ENCODE results near the gene NPSR1.
"Not testable (repeated sequence)": the region's sequence is repeated elsewhere in the genome, so short reads cannot be mapped to it uniquely, and the experiment has no call there.

Gene NPSR1, protein sequence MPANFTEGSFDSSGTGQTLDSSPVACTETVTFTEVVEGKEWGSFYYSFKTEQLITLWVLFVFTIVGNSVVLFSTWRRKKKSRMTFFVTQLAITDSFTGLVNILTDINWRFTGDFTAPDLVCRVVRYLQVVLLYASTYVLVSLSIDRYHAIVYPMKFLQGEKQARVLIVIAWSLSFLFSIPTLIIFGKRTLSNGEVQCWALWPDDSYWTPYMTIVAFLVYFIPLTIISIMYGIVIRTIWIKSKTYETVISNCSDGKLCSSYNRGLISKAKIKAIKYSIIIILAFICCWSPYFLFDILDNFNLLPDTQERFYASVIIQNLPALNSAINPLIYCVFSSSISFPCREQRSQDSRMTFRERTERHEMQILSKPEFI

DNA sequence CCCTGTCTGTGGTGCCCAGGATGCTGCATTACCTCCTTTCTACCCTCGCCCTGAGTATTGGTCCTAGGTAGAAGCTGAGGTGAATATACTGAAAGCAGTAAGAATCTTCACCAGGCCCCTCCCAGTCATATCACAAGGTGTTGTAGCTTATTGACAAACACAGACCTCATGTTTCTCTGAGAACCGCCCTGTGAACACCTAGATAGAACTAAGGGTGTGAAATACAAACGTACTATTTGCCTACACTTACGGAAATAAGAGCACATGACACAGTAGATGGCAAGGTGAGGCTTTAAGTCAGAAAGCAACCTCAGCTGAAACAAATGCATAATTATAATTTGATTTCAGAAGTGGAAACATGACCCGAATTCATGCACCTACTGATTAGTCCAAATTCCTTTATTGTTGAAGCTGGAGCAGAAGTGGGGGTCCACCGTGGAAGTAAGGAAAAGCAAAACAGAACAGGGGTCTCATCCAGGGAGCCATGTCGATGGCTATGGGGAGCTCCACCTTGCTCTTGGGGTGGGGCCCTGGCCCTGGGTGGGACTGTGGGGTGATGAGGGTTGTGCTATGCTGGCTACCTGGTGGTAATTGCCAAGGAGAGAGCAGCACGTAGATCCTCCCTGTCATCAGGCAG, at the start of gene NPSR1:
Gene NPSR1, plus strand, starts transcription at position 587 of the 637 bp plus-strand sequence. CDS start 195 bp downstream, outside the sequence.
- no peak for DNase-seq

DNA sequence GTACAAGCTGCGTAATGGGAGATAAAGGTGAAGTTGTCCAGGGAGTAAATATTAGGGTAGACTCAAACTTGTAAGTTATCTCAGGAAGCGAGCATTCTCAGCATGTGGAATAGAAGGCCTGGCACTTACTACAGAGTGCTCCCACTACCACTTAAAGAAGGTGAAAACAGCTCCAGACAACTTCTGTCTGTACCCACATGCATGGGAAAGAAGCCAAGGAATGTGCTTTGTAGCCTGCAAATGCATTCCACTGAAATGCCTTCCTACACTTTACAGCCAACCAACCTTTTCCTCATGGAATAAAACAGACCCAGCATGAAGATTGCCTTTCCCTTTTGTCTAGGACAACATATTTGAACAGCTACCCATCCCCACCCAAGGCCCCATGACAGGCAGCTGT, 45.4 kb upstream of the NPSR1 start:
- no peak for DNase-seq

DNA sequence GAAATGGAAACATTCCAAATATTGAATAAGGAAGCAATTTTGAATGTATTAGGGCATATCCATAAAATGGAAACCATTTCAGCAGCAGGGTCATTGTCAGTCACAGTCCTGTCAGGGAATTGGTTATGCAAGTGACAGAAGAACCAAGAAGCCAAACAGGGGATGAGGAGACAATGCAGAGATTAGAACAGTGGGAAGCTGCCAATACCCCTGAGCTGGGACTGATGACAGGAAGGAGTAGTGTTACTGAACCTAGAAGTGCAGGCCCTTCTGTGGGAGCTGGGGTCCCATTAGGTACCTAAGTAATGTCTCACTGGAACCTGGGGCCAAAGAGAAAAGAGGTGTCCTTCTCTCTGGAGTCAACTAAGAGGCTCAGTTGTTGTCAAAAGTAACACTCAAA, 37.6 kb upstream of the NPSR1 start:
- DNase-seq = no peak

DNA sequence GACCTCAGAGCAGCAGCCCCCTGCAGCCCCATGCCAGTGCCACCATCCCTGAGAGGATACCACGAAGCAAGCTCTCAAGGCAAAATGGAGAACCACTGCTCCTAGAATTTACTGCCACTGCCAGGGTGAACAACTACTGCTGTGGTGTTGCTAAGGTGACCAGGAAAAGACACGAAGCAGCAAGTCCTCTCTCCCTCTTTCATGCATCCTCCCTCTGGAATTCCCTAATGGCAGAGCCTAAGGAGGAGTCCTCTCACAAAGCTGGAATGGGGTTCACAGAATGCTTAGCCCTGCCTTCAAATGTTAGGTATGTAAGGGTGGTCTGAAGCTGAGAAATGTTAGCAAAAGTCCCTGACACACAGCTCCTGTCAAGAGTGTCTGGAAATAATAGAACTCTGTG, 35.8 kb upstream of the NPSR1 start:
- no peak for DNase-seq

DNA sequence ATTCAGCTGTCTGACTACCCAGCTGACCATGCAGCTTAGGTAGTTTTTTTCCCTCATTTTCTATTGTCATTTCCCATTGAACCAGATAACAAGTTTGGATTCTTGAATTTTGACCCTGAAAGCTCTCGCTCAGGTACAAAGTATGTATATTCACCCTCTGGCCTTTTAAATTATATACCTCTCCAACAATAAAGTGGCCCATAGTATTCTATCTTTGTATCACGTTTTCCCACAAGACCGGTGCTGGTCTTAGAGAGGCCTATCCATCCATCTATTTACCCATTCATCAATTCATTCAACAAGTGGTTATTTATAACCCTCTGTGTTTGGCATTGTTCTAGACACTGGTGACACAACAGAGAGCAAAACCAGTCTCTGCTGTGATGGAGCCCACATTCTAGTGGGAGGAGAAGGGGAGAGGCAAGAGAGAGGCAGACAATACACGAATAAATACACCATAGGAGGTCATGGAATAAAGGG, 35.2 kb upstream of the NPSR1 start:
- DNase-seq = no peak

DNA sequence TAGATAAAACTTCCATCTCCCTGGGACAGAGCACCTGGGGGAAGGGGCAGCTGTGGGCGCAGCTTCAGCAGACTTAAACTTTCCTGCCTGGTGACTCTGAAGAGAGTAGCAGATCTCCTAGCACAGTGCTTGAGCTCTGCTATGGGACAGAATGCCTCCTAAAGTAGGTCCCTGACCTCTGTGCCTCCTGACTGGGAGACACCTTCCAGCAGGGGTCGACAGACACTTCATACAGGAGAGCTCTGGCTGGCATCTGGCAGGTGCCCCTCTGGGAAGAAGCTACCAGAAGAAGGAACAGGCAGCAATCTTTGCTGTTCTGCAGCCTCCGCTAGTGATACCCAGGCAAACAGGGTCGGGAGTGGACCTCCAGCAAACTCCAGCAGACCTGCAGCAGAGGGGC, 29.4 kb upstream of the NPSR1 start:
- not testable (repeated sequence) for DNase-seq

DNA sequence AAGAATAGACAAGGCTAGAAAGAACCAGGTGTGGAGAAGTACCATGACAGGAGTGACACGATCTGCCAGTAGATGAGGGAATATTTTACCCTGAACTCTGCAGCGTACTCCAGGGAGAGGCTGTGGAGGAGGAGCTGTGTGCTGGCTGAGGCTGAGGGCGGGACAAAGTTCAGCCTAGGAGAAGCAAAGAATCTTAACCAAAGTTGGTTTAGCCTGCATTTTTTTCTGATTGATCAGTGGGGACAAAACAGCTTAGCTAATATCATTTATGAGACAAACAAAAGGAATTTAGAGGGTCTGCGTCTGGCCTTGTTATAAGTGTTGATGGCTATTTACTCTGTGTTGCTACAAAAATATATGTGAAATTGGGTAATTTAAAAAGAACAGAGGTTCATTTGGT, 5.2 kb upstream of the NPSR1 start:
- no peak for DNase-seq

DNA sequence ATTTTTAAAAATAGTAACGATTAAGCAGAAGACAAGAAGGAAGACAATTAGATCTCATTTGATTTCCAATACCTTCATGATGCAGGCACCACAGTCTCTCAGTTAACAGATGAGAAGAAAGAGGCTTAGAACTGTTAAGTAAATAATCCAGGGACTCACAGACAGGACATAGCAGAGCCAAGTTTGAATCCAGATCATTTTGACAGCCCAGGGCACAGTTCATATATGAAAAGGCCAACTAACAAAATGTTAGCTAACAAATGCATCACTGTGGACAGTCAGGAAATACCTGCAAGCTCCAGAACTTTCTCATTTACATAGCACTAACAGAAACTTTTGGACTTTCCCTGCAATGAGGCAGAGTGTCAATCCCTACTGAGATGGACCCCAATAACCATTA, 4.2 kb upstream of the NPSR1 start:
- DNase-seq = no peak

DNA sequence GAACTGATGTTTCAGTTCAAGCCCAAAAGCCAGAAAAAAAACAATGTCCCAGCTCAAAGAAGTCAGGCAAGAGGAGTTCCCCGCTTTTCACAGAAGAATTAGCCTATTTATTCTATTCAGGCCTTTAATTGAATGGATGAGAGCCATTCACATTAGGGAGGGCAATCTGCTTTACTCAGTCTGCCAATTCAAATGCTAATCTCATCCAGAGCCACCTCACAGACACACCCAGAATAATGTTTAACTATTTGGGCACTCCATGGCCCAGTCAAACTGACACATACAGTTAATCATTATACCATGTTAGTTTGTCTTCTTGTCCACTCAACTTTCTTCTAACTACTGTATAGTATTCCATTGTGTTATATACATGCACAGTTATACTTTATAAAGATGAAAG, 2.6 kb upstream of the NPSR1 start:
- DNase-seq = no peak

DNA sequence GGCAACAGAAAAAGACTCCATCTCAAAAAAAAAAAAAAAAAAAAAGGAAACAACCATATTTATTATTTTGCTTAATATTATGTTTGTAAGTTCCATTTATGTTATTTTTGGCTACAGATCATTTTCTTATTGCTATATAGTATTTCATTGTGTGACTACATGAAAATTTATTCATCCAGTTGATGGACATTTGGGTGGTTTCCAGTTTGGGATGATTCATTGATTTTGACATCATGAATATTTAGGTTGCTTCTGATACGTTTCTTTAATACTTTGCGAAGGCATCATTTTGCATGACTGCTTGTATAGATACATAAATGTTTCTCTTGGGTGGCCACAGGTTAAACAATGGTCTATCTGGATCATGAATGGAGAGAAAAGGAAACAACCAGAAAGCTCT, 2.0 kb upstream of the NPSR1 start:
- no peak for DNase-seq

DNA sequence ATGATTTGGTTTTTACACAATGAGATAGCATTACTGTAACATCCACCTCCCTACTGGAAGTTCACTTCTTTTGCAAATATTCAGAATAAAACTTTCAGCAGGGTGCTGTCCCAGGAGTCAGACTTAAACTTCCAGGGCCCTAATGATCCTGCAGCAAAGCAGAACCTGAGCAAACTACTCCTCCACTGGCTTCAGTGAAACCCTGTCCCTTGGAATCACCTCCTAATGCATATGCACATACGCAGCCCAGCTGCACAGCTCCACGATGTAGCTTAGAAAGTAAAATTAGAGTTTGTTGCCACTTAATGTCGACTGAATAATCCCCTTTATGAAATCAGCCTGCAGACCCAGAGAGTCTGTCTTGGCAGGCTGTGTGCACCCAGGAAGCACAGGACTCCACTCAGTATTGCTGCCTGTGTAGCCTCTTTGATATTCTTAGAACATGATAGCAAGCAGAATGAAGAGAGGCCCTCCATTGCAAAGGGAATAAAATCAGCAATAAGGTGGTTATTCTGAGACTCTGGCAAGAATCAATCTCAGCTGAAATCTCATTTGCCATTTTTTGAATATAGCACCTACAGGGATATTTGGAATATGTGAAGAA, 1.6 kb downstream of the NPSR1 start:
- DNase-seq = no peak

DNA sequence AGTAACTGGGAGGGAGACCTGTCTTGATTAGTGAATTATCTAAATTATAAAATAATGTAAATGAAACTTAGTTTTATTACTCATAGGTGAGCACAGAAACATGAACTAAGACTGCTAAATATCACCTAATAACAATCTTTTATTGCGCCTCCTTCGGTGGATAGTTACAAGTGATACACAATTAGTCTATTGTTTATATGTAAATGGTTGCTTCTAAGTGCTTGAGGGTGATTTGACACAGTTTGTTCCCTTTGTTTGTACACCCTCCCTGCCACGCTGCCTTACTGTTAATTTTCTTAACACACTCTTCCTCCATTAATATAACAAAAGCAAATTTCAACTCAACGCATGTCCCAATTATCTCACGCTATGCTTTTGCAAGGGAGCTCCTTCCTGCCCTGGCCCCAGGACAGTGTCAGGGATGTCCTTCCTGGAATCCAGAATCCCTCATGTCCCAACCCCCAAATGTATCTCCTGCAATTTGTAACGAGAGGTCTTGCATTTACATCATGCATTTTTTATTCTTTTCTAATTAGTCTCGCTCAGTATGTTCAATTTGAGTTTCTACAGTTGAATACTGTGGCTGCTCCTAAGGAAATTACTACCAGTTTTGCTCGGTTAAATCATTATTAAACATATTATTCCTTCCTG, 4.2 kb downstream of the NPSR1 start:
- DNase-seq = no peak

DNA sequence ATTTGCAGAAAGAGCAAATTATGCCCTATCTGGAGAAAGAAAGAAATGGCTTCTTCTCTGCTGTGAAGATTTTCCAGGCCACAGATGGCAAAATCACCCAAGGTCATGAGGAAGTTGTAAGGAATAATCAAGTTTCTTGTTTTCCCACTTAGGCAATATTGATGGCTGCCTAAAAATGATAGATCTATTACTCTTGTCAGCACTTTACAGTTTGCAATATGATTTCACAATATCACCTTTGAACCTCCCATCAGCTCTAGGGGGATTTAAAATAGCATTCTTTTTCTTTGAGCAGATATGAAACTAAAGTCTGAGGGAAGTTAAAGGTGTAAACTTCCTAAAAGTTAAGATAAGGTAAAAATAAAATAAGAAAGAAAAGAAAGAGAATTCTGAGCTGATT, 6.7 kb downstream of the NPSR1 start:
- no peak for DNase-seq

DNA sequence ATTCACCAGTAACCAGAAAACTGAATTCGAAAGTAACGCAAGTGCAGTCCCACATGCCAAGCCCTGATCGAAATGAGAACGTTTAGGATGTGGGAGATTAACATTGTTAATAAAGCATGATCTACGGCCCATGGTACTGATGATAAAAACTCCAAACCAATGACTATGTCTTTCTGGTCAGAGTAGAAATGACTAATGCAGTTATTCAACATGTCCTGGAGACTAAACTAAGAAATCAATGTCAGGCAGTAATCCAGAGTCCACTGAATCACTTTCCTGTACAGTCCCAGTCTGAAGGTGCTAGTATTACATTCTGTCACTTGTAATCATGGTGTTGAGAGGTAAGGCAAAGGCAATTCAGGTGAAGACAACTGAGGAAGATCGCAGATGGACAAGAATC, 14.4 kb downstream of the NPSR1 start:
- DNase-seq = no peak

DNA sequence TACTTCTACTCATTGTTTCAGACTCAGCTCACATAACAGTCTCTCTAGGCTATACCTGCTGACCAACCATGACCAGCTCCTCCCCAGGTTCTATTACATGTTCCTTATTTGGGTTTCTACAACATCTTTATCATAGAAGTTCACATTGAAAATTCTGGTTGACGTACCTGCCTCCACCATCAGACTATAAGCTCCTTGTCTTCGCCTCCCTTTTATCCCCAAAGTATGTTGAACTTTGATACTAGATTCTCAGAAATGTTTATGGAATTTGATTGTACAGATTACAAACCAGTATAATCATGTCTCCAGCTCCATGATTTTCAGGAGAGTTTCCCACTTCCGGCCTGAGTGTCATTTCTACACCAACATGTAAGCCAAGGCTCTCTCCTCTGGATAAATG, 15.0 kb downstream of the NPSR1 start:
- no peak for DNase-seq

DNA sequence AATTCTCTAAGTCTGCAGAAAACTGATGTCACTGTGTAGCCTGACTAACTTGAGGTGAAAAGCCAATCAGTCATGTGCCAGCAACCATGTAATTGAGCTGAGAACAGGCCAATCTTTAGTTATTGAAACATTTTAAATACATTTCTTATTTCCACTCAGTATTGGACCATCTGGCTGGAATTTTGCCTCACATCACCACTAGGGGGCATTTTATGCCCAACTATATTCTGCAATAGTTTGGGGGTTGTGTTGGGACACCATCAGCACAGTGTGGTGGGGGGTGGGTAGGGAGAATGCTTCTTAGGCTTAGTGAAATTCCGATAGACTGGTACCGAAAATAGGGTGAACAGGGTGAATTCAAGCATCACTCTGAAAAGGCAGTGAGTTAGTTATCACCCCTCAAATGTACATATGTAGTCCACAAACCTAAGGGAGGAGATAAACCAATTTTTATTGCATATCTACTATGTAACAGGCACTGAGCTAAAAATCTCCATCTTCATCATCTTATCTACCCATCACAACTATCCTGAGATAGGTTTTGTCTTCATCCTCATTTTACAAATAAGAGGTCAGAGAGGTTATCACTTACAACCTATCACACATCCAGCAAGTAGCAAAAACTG, 17.8 kb downstream of the NPSR1 start:
- no peak for DNase-seq

DNA sequence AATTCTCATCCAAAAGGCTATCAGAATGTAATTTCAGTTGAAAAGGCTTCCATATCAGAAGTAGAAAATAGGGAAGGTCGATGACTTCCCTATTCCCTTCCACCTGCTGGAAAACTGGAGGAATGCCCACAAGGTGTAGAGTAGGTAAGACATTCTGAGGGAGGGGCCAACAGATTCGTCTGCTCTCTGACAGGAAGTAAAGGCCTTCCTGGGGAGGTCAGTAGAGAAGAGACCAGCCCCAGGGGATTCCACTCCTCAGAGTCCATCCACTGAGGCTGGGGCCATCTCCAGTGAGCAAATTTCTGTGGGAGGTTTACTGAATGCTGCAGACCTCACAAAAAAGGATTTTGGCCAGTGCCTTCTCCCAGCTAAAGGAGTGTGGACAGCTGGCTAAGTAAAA, 19.5 kb downstream of the NPSR1 start:
- DNase-seq = no peak

DNA sequence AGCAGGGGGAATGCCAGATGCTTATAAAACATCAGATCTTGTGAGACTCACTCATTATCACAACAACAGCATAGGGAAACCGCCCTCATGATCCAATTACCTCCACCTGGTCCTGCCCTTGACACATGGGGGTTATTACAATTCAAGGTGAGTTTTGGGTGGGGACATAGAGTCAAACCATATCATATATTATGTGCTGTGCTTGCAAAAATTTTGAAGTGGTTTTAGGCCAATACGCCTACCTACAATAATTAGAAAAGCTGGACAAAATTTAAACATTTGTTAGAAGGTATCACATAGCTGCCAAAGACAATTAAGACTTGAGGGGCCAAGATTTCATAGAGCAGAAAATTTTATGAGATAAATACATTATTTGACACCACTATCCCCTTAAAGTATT, 29.5 kb downstream of the NPSR1 start:
- DNase-seq = no peak

DNA sequence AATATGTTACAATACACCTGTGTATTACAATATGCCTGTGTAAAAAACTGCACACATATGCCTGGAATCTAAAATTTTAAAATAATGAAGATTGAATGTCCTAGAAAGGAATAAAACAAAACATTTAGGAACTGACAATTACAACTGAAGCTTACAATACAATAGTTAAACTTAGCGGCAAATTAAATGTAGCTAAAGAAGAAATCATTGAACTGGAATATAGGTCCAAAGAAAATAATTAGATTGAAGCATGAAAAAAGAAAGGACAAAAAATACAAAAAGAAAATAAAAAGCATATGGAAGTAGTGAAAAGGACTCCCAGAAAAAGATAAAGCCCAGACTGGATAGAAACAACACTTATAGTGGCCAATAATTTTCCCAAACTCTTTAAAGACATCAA, 38.4 kb downstream of the NPSR1 start:
- no peak for DNase-seq

DNA sequence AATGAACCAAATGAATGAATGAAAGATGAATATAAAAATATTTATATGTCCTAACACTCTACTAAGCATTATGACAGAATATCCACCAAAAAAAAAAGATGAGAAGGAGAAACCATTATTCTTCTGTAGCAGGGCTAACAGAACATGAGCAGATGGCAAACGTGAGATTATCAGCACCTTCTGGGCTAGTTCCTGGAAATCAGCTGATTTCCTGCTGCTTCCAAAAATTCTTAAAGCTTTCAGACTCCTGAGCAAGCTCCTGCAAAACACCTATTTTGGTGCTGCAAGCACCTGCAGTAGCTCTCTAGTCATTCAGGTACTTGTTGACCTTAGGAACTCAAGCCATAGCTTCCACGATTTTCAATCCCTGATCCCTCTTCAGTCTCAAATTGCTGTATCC, 51.8 kb downstream of the NPSR1 start:
- DNase-seq = no peak

DNA sequence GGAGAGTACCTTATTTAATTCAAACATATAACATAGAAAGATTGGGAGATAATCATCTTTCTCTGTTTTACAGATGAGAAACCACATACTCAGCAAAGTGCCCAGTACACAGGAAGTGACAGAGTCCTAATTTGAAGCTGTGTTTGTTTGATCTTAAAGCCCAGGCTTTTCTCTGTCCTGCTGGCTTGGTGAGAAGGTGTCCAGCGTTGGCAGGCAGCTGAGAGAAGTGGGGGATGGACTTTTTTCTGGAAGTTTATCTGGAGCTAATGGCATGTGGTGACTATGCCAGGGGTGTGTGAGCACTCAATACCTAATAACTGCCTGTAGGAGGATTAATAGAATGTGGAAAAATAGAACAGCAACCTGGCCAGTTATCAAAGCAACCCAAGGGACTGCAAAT, 60.8 kb downstream of the NPSR1 start:
- DNase-seq = no peak

DNA sequence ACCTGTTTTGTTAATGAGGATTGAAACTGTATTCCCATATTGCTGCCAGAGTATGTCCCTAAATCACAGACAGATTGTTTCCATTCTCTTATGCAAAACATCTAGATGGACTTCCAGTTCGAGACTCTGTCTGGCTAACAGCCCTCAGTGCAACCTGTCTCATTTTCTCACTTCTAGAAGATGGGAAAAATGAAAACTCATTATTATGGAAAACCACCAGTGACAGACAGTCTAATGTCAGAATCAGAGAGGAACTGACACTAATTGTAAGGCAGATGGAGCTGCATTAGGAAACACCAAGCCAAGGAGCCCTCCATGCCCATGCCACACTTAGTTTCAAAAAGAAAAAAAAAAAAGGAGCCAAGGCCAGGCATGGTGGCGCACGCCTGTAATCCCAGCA, 61.6 kb downstream of the NPSR1 start:
- DNase-seq = no peak

DNA sequence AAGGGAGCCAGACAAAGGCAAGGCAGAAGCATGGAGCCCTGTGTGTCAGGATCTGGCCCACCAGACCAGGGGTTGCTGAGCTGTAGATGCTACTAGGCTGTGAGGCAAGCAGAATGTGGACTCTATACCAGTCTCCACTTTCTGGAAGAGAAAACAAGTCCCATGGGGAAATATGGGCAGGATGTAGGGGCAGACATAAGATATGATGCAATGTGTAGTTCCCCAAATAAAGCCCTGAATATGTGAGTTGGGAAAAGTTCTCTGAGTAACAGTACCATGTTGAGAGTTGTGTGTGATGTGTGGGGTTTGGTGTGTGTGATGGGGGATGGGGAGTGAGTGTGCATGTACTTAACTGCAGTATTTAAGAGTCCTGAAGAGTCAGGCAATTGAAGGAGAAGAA, 62.3 kb downstream of the NPSR1 start:
- no peak for DNase-seq

All from activated CD8-positive, alpha-beta memory T cell treated with anti-CD3 and anti-CD28 coated beads for 24 hours (primary cell).